Measurements from ENCODE around the gene CERS1.

Gene CERS1

GRCh38 chr19:18870531-18871172 lies 25.3 kb downstream of the CERS1 start:
- no peak for DNase-seq (ENCODE audit: low read depth in 2 of 2)

DNA sequence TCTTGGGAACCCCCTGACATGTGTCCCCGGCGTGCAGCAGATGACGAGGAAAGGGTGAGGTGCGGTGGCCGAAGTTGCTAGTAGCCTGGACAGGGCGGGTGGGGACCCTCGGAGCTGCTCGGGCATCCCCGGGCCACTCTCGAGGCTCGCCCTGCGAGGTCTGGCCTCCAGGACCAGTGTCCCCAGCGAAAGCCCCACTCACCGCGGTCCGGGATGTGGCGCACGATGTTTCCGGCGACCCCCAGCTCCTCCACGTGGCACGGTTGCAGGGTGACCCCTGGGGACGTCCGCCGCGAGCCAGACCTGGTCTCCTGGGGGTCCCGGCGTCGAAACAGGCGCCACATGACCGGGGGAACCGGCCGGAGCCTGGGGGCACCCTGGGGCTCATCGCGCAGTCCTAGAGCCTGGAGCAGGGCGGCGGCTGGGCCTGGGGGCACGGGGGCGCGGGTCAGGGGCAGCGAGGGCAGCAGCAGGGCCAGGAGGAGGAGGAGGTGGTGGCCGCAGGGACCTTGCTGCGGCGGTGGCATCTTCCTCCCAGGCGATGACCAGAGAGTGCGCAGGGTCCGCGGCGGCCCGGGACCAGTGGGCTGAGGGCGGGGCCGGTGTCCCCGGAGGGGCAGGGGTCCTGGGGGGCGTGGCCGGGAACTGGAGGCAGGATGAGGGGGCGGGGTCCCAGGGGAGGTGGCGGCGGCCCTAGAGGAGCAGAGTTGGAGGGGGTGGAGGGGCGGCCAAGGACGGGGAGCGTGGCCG lies 26.0 kb downstream of the CERS1 start:
- DNase-seq (ENCODE audit: low read depth in 2 of 2) = no peak

- no peak for DNase-seq (ENCODE audit: low read depth in 2 of 2)
These were observed 26.8 kb downstream of the CERS1 start for GRCh38 chr19:18869023-18869618.

- no peak for DNase-seq (ENCODE audit: low read depth in 2 of 2)
These were observed 27.5 kb downstream of the CERS1 start for GRCh38 chr19:18868380-18869022.

GRCh38 chr19:18867751-18868150 lies 28.2 kb downstream of the CERS1 start:
- DNase-seq (ENCODE audit: low read depth in 2 of 2) = no peak

GRCh38 chr19:18867199-18867598 lies 28.8 kb downstream of the CERS1 start:
- DNase-seq (ENCODE audit: low read depth in 2 of 2) = no peak

DNA sequence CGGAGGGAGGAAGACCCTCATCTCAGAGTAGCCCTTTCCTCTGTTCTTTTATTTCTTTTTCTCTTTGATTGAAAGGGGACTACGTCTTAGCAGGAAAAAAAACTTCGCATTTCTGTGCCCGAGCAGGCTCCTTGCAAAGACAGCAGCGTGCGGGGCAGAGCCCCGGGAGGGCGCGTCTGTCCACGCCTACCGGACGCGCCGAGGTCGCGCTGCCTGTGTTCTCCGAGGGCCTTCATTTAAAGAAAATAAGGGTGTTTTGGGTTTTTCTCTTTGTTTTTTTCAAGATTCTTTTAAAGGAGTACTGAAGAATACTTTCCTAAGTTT lies 29.2 kb downstream of the CERS1 start:
- DNase-seq (ENCODE audit: low read depth in 2 of 2) = no peak

DNA sequence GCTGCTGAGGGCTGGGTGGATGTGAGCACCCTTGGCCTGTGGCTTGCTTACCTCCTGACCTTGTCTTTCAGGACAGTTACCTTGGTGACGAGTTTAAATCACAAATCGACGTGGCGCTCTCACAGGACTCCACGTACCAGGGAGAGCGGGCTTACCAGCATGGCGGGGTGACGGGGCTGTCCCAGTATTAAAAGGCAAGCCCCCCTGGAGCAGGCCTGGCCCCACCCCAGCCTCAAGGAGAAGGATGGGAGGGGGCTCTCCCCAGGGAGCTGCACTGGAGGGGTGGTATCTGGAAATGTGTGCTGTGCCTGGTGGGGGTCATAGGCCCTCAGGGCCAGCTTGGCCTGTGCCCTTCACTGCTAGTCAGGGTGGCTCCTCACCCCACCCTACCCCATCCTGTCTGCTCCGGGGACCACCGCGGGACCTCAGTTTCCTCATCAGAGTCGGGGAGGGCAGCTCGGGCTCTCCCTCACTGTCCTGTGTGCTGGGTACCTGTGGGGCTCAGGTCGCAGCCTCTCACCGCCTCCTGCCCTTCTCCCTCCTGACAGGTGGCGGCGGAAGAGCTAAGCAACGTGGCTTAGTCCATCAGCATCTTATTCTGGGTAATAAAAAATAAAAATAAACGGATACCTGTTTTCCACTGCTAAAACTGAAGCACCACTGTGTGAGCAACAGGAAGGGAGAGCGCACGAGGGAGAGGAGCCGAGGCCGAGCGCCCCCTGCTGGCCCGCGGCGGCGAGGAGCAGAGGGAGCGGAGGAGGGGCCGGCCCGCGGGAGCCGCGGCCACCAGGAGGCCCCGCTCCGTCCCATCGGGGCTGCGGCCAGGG lies 29.8 kb downstream of the CERS1 start:
- DNase-seq (ENCODE audit: low read depth in 2 of 2) = peak; percentile 21 to 46

GRCh38 chr19:18865106-18865972 lies 30.6 kb downstream of the CERS1 start:
- DNase-seq (ENCODE audit: low read depth in 2 of 2) = no peak

DNA sequence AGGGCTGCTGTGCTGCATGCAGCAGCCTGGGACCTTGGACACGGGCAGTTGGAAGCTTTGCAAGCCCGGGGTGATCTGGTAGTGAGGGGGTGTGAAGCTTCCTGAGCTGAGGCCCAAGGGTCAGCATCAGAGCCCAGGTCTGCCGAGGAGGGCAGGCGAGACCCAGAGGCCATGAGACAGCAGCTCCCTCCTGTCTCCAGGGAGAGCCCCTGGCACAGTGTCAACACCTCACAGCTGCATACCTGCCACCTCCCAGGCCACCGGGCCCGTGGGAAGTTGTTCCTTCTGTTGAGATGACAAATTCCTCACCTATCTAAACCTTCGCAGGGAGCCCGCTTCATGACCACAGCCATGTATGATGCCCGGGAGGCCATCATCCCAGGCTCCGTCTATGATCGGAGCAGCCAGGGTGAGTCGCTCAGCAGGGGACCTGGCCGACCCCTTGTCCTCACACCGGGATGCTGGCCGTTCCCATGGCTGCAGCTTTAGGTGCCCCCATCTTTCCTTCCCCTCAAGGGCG lies 32.1 kb downstream of the CERS1 start:
- no peak for DNase-seq (ENCODE audit: low read depth in 2 of 2)

- DNase-seq (ENCODE audit: low read depth in 2 of 2) = no peak
These were observed 32.7 kb downstream of the CERS1 start for GRCh38 chr19:18862976-18863842.

GRCh38 chr19:18861917-18862316 lies 34.0 kb downstream of the CERS1 start:
- no peak for DNase-seq (ENCODE audit: low read depth in 2 of 2)

DNA sequence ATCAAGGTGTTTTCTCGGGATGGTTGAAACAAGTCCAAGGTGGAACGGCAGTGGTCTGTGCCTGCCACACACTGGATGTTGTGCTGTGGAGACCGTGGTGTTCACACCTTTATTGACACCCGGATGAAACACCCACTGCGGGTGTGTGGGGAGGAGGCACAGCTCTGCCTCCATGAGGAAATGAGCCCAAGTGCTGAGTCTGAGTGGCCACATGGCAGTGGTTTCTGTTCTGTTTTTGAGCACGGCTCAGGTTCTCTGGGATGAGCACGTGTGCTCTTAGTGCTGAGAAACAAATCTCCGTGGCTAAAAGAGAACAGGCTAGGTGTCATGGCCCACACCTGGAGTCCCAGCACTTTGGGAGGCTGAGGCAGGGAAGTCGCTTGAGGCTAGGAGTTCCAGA lies 34.7 kb downstream of the CERS1 start:
- no peak for DNase-seq (ENCODE audit: low read depth in 2 of 2)

DNA sequence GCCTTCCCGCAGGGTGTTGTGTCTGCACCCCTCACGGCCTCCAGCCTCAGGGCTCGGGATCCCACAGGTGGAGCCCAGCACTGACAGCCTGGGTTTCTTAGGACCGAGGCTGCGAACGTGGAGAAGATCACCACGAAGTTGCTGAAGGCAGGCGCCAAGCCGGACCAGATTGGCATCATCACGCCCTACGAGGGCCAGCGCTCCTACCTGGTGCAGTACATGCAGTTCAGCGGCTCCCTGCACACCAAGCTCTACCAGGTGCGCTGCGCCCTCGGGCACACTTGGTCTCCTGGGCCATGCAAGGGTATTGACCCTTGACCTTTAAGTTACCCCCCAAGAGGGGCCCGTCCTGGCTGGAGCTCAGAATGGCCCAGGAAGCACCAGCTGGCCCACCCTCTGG lies 35.2 kb downstream of the CERS1 start:
- no peak for DNase-seq (ENCODE audit: low read depth in 2 of 2)

DNA sequence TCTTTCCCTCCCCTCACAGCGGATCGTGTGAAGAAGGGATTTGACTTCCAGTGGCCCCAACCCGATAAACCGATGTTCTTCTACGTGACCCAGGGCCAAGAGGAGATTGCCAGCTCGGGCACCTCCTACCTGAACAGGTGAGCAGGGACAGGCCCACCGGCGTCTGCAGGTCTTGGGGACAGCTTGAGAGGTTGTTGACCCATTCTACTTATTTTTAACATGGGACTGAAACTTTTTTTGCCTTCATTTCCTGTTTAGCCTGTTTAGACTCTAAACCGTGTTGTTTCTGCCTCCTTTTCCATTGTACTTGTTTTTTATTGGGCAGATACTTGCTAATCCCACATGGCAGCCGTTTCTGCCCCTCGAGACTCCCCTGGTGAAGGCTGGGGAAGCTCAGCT lies 35.7 kb downstream of the CERS1 start:
- no peak for DNase-seq (ENCODE audit: low read depth in 2 of 2)

- DNase-seq (ENCODE audit: low read depth in 2 of 2) = no peak
These were observed 36.2 kb downstream of the CERS1 start for GRCh38 chr19:18859676-18860301.

DNA sequence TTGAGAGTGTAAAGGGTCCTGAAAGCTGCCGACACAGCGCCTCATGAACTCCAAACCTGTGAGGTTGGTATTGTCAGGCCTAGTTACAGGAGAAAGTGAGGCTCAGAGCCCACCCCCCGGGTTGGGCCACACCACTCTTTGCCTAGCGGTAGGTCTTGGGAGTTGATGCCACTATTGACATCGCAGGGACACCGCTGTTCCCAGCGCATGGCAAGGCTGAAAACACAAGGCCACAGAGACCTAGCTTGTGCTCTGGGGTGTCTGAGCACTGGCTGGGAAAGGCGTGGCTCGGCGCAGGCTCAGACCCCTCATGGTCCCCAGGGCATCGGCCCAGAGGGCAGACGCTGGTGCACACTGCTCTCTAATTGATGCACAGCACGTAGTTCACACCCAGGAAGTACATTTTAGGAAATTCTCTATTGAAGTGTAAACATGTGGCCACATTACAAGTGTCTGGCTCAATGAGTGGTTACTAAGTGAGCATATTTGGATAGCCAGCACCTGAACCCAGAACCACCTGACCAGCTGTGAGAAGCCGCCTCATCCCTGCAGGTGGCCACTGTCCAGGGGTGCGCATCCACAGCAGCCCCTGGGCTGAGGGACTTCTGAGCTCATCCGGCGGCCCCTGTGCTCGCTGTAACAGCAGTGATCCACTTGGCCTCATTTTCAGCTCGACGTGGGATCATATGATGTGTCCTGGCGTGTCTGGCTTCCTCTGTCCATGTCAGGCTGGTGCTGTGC lies 36.9 kb downstream of the CERS1 start:
- DNase-seq (ENCODE audit: low read depth in 2 of 2) = no peak

DNA sequence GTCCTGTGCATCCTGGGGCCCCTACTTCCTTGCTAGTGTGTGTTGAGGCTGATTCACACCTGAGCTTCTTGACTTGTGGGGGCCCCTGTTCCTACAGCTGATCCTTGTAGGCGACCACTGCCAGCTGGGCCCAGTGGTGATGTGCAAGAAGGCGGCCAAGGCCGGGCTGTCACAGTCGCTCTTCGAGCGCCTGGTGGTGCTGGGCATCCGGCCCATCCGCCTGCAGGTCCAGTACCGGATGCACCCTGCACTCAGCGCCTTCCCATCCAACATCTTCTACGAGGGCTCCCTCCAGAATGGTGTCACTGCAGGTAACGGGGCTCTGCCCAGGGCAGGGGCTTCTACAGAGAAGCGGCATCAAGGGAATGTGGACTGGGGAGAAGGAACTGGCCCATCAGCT lies 38.7 kb downstream of the CERS1 start:
- no peak for DNase-seq (ENCODE audit: low read depth in 2 of 2)

All from stimulated activated CD4-positive, alpha-beta T cell treated with anti-CD3 and anti-CD28 coated beads, Interleukin-12 subunit alpha, Interleukin-12 subunit beta, amount 100 ng/mL, for 24 hours (primary cell).